Testis (tissue), 3 donors: ENCODE data around the gene MACO1. TPM values are rescaled to one million over a fixed set of nuclear protein-coding genes. Genes with fewer than 3 reads are reported as not detected.

ENCODE experiments used
- DNase-seq: peaks from one replicate; pipeline ENCODE4 v3.0.0-alpha.2; 2019
- H3K27ac ChIP-seq, 2 donors: fragments of 200-600 bp; sonication (generic); one replicate each; pipeline ENCODE4 v1.5.1; 2019
- H3K27me3 ChIP-seq: fragments of 200-600 bp; sonication (generic); one replicate; pipeline ENCODE4 v1.5.1; 2019
- H3K36me3 ChIP-seq: fragments of 200-600 bp; sonication (generic); one replicate; pipeline ENCODE4 v1.5.1; 2017; ENCODE audit warnings: low read depth; ENCODE audit errors: missing control alignments
- H3K4me1 ChIP-seq: fragments of 200-600 bp; sonication (generic); one replicate; pipeline ENCODE4 v1.5.1; 2019
- H3K4me3 ChIP-seq, 2 donors: fragments of 200-600 bp; sonication (generic); one replicate each; pipeline ENCODE4 v1.5.1; 2017 to 2019
- H3K9me3 ChIP-seq: fragments of 200-600 bp; sonication (generic); one replicate; pipeline ENCODE4 v1.5.1; 2017
- POLR2A ChIP-seq: fragments of 450-650 bp; IDR thresholded peaks from one replicate; pipeline ENCODE4 v1.6.1; 2017; ENCODE audit warnings: antibody characterized with exemption, mild to moderate bottlenecking, moderate library complexity
- WGBS, 2 donors: methylation state at CpG; one replicate each; pipeline ENCODE4 v1.1.5; 2018; 5-methylcytosine and 5-hydroxymethylcytosine counted together
- intact Hi-C: fragments of 100-400 bp; cut with DNase I; formaldehyde crosslinking; loops from one replicate; pipeline ENCODE4 v1.15.1; 2023; ENCODE audit warnings: low total_unique reads
- polyA plus RNA-seq: library from polyadenylated mRNA; stranded (reverse); fragments of 350-450 nt; fragmentation: Illumina TruSeq; extraction: RNeasy Lipid Tissue Mini Kit (QIAGEN cat#74804); gene quantifications from one replicate; pipeline ENCODE4 v1.2.3, GENCODE V29; 2014; ENCODE audit warnings: low read depth, low replicate concordance; ENCODE audit not compliant: insufficient read depth
- total RNA-seq, 2 donors: library from RNA; depleted of rRNA; stranded (reverse); fragments of >200 nt; gene quantifications; one replicate each; pipeline ENCODE4 v1.2.3, GENCODE V29; 2016
- TF ChIP-seq, protein P1 (sequence below), 3 experiments: fragments of 450-650 bp in 2 of 3; fragments of 200-600 bp in 1 of 3; sonication (generic) in 1 of 3; IDR thresholded peaks; one replicate each; pipeline ENCODE4 v1.5.1; 2016 to 2019; ENCODE audit warnings: antibody characterized with exemption in 3 of 3, mild to moderate bottlenecking in 2 of 3, moderate library complexity in 1 of 3

The MACO1 gene
- total and polyA plus RNA-seq, 3 donors from 2014 or later, result 22.1 to 51.3 (median 25.4) TPM

DNA sequence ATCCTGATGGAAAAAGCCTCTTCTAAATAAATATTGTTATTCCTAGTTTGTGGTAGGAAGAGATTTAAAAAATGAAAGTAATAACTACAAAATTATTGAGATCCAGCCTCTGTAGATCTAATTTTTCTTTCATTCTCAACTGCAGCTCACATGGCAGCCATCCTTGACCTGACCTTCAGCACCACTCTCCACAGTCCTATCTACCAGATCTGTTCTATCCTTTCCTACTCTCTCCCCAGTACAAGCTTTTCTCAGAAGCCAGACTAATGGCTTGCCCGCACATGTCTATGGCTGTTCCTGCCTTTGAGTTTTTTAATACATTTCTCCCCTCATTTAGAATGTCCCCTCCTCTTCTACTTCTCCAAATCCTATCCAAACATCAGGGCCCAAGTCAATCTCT is 51.5 kb downstream of the MACO1 start:
- no peaks in the 10 kb centered on the region for H3K27me3 ChIP-seq
- H3K27ac ChIP-seq, result no peak overlapping the region
- no peaks in the 10 kb centered on the region for H3K9me3 ChIP-seq
- no peak for TF ChIP-seq POLR2A
- TF ChIP-seq, protein P1, sequence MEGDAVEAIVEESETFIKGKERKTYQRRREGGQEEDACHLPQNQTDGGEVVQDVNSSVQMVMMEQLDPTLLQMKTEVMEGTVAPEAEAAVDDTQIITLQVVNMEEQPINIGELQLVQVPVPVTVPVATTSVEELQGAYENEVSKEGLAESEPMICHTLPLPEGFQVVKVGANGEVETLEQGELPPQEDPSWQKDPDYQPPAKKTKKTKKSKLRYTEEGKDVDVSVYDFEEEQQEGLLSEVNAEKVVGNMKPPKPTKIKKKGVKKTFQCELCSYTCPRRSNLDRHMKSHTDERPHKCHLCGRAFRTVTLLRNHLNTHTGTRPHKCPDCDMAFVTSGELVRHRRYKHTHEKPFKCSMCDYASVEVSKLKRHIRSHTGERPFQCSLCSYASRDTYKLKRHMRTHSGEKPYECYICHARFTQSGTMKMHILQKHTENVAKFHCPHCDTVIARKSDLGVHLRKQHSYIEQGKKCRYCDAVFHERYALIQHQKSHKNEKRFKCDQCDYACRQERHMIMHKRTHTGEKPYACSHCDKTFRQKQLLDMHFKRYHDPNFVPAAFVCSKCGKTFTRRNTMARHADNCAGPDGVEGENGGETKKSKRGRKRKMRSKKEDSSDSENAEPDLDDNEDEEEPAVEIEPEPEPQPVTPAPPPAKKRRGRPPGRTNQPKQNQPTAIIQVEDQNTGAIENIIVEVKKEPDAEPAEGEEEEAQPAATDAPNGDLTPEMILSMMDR (IDR thresholded peaks at IDR 0.05), result no peak
- H3K4me1 ChIP-seq, result peaks cover 6% of the 10 kb centered on the region
- no peak for DNase-seq
- intact Hi-C loops, result no loop called here
- 86 to 91% methylated on average over 1 of the region's 1 CpG for WGBS, 2 donors
- no peak overlapping the region for H3K4me3 ChIP-seq
- H3K36me3 ChIP-seq, result no peaks in the 10 kb centered on the region

DNA sequence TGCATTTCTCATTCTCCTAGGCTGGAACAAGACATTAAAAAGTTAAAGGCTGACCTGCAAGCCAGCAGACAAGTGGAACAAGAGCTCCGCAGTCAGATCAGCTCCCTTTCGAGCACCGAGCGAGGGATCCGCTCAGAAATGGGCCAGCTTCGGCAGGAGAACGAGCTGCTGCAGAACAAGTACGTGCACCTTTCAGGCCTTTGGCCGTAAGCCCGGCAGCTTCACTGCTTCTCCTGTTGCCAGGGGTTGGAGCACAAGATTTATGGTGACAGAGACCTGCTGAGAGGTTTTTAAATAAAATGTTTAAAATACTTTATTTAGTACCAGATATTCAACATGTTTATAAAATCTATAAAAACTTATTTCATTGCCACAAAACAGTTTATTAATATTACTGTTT is 53.4 kb downstream of the MACO1 start:
- H3K4me3 ChIP-seq, result no peak overlapping the region
- no peaks in the 10 kb centered on the region for H3K27me3 ChIP-seq
- TF ChIP-seq, protein P1 (IDR thresholded peaks at IDR 0.05), result no peak
- no peak for TF ChIP-seq POLR2A
- no peak overlapping the region for H3K27ac ChIP-seq
- intact Hi-C loops, result no loop called here
- no peaks in the 10 kb centered on the region for H3K9me3 ChIP-seq
- H3K36me3 ChIP-seq, result no peaks in the 10 kb centered on the region
- DNase-seq, result peak; percentile 54
- H3K4me1 ChIP-seq, result peaks cover 6% of the 10 kb centered on the region
- WGBS, 2 donors, result 46 to 66% methylated on average over 10 of the region's 10 CpGs

DNA sequence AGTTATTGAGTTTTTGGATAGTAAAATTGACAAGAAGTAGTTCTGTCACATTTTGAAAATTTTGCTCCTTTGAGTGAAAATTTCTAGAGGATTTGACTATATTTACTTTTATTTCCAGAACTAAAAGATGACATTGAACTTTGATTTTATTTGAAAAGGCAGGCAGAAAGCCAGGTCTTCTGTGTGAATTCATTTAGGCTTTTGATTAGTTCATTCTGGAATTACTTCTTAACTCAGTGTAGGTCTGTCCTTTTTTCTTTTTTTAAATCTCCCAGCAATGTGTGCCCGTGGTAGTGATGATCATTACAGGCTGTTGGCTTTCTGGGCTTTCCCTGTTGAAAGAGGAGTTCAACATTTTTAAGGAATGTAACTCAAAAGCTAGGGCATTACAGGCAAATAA is 53.8 kb downstream of the MACO1 start:
- Histone ChIP-seq H3K4me1 (peaks cover 6% of the 10 kb centered on the region), H3K9me3 (no peaks in the 10 kb centered on the region), H3K27me3 (no peaks in the 10 kb centered on the region), H3K4me3 (no peak overlapping the region), H3K36me3 (no peaks in the 10 kb centered on the region), H3K27ac (no peak overlapping the region)
- WGBS, 2 donors, result 56 to 83% methylated on average over 1 of the region's 1 CpG
- intact Hi-C loops, result no loop called here
- no peak for TF ChIP-seq POLR2A
- TF ChIP-seq, protein P1 (IDR thresholded peaks at IDR 0.05), result no peak
- no peak for DNase-seq

DNA sequence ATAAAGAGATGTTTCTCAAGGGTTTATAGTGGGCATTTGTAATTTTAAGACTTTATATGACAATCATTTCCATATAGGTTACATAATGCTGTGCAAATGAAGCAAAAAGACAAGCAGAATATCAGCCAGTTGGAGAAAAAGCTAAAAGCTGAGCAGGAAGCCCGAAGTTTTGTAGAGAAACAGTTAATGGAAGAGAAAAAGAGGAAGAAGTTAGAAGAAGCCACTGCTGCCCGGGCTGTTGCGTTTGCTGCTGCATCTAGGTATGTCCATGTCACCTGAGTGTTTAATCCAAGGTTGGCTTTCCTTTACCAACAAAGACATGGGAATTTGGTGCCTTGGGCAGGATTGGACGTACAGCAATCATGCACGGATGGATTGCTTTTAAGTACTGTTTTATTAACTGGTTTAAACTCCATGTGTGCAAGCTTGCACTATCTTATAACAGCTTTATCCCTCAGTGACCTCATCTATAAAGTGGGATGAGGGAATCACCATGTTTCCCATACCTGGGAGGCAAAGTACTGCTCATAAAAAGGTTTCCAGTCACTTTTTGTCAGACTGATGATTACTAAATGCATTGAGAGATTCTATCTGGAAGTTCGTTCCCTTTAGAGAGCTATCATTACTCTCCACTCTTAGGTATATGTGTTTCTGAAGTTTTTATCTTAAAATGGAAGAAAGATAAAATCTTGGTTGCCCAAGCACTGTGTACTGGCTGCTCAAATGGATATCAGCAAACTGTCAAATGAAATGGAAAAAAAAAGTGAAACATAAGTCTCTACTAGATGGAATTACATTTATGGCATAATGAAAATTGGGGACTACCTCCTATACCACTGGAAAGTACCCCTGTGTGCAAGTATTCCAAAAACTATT is 55.1 kb downstream of the MACO1 start:
- Histone ChIP-seq H3K4me1 (peaks cover 6% of the 10 kb centered on the region), H3K4me3 (no peak overlapping the region), H3K9me3 (no peaks in the 10 kb centered on the region), H3K36me3 (no peaks in the 10 kb centered on the region), H3K27me3 (no peaks in the 10 kb centered on the region), H3K27ac (no peak overlapping the region)
- intact Hi-C loops, result no loop called here
- TF ChIP-seq POLR2A, result no peak
- TF ChIP-seq, protein P1 (IDR thresholded peaks at IDR 0.05), result no peak
- 86 to 90% methylated on average over 6 of the region's 6 CpGs for WGBS, 2 donors
- DNase-seq, result no peak

DNA sequence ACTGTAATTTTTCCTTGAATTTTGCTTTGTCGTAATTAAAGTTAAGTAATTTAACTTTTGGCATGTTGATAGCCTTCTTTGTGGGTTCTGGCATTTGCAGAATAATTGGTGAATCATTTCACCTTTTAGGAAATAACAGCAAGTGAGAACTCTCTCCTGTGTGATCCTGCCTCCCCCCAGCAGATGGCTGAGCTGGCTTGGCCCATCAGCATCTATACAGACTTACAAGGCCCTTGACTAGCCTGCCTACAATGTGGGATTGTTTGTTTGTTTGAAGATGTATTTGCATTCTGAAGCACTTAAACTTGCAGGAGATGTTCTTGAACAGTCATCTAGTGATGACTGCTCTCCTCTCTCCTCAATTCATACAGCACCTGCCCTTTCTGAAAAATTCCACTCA is 55.9 kb downstream of the MACO1 start:
- Histone ChIP-seq H3K27ac (no peak overlapping the region), H3K27me3 (no peaks in the 10 kb centered on the region), H3K4me3 (no peak overlapping the region), H3K36me3 (no peaks in the 10 kb centered on the region), H3K9me3 (no peaks in the 10 kb centered on the region), H3K4me1 (peaks cover 4% of the 10 kb centered on the region)
- 97% methylated on average over 1 of the region's 1 CpG for WGBS, 2 donors
- no peak for TF ChIP-seq POLR2A
- TF ChIP-seq, protein P1 (IDR thresholded peaks at IDR 0.05), result no peak
- DNase-seq, result no peak
- intact Hi-C loops, result no loop called here
